Astrocyte of the cerebellum (primary cell): ENCODE data around the gene PARP15.
A peak's percentile ranks its signal among the peaks of the same experiment; 100 is the strongest.

Experiments used
- DNase-seq: peaks from one replicate; pipeline ENCODE4 v3.0.0-alpha.2; 2011; ENCODE audit warnings: low read depth
- H3K4me3 ChIP-seq: 2 replicates; pipeline ENCODE4 v1.5.1; 2011; ENCODE audit warnings: mild to moderate bottlenecking, low read depth, low read length, moderate library complexity
- in situ Hi-C: cut with HindIII; loops from 2 replicates; pipeline ENCODE4 v1.10.0; 2017; ENCODE audit warnings: low sequenced_read_pairs
- TF ChIP-seq, protein P1 (sequence below): IDR thresholded peaks from 2 replicates; pipeline ENCODE4 v1.5.1; 2012; ENCODE audit warnings: low read length, low read depth, moderate library complexity, mild to moderate bottlenecking; ENCODE audit errors: missing control alignments

Gene PARP15

DNA sequence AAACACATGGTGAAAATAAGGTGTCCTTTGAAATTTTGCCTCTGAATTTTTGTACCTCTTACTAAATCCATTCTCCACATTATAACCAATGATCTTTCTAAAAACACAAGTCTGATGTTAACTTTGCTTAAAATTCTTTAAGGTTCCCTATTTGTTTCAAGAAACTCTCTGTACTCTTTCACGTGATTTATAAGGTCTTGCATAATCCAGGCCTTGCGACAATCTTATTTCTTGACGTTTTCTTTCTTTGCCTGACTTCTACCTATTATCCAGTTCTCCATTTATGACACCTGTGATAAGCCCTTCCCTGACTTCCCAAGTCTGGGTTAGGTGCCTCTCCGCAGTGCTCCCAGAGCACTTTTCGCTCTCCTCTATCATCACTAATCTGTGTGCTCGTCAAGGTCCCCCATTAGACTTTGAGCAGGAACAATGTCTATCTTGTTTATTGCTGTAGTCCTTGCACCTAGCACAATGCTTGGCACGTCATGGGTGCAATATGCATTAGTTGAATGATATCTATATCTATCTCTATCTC lies 38.4 kb upstream of the PARP15 start:
- TF ChIP-seq, protein P1, sequence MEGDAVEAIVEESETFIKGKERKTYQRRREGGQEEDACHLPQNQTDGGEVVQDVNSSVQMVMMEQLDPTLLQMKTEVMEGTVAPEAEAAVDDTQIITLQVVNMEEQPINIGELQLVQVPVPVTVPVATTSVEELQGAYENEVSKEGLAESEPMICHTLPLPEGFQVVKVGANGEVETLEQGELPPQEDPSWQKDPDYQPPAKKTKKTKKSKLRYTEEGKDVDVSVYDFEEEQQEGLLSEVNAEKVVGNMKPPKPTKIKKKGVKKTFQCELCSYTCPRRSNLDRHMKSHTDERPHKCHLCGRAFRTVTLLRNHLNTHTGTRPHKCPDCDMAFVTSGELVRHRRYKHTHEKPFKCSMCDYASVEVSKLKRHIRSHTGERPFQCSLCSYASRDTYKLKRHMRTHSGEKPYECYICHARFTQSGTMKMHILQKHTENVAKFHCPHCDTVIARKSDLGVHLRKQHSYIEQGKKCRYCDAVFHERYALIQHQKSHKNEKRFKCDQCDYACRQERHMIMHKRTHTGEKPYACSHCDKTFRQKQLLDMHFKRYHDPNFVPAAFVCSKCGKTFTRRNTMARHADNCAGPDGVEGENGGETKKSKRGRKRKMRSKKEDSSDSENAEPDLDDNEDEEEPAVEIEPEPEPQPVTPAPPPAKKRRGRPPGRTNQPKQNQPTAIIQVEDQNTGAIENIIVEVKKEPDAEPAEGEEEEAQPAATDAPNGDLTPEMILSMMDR: no peak
- in situ Hi-C loops: no loop called here
- H3K4me3 ChIP-seq: no peak overlapping the region
- no peak for DNase-seq

DNA sequence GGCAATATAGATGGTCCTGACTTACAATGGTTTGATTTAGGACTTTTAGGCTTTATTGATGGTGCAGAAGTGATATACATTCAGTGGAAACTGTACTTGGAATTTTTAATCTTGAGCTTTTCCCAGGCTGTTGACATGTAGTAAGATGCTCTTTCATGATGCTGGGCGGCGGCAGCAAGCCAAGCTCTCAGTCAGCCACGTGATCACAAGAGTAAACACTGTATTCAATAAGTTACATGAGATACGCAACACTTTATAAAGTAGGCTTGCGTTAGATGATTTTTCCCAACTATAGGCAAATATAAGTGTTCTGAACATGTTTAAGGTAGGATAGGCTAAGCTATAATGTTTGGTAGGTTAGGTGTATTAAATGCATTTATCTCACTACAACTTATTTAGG lies 31.3 kb upstream of the PARP15 start:
- TF ChIP-seq, protein P1: no peak
- in situ Hi-C loops: no loop called here
- no peak overlapping the region for H3K4me3 ChIP-seq
- DNase-seq: no peak

DNA sequence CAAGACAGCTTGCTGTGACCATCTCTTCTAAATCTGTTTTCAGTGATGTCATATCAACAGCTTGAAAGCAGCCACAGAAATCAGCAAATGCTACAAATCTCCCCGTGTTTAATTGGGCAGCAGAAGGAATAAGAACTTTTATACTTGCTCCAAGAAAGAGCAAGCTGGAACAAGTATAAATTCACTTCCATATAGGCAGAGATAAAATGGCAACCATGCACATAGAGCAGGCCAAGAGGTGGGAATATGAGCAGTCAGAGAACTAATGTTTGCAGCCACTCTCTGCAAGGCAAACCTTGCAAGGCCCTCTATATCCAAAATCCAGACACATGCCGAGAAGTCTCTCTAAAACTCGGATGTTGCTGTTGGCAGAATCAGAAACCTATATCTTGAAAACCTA lies 29.4 kb upstream of the PARP15 start:
- in situ Hi-C loops: no loop called here
- H3K4me3 ChIP-seq: no peak overlapping the region
- TF ChIP-seq, protein P1: no peak
- DNase-seq: no peak

DNA sequence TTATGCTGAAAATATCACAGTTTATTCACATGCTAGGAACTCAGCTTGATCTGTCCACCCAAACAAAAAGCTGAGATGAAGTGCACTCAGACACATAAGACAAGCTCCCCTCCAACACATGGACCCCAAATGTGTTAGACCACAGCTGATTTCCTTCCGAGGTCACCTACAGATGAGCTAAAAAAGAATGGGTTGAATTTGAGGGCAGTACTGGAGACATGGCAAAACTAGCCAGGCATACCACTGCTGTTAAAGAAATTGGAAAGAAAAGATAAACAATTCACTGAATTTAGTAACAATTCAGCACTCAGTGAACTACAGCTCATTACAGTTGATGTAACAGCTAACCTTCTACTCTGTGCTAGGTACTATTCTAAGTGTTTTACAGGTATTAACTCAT lies 28.8 kb upstream of the PARP15 start:
- H3K4me3 ChIP-seq: no peak overlapping the region
- in situ Hi-C loops: no loop called here
- no peak for DNase-seq
- TF ChIP-seq, protein P1: no peak

DNA sequence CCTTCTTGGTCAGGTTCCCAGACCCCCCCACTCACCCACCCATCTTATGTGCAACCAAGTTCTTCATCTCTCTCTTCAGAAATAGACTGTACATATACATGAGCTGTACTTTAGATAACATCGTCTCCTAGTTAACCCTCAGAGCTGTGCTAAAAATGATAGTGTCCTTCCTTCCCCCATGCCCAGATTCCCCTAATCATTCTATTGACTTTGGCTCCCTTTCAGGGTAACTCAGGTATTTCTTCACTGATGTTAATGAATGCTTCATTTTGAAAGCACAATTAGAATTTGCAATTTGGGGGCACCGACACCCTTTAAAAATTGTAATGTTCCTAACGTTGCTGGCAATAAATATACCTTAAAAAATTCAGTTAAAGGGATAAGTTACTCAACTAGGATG lies 24.3 kb upstream of the PARP15 start:
- H3K4me3 ChIP-seq: no peak overlapping the region
- TF ChIP-seq, protein P1: no peak
- in situ Hi-C loops: no loop called here
- no peak for DNase-seq

DNA sequence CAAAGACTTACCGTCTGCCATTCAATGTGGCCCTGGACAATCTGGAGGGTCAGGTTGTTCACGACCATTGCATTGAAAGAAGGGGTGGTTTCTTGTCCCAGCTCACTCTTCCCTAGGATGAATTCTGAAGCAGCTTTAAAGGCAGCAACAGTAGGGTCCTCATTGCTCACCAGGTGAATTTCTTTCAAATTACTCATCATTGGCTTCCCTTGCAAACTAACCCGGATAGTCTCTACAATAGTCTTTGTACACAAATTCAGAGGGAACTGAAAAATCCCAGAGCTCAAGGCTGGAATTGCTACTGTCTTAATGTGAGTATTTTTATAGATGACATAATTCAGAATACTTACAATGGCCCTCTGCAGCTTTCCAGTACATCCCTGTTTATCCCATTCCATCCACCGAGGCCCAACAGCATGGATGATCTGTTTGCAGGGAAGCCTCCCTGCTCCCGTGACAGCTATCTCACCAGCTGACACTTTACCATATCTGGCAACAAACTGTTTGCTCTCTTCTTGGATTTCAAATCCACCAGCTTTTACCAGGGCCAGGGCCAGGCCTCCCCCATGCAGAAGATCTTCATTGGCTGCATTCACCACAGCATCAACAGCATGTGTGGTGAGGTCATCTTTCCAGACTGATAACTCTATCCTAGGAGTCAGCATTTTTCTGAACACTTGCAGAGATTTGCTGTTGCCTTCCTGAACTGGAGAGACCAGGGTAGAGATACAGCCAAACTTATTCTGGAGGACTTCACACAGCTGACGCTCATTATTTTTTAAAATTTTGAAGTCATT lies 22.0 kb upstream of the PARP15 start:
- in situ Hi-C loops: no loop called here
- TF ChIP-seq, protein P1: no peak
- DNase-seq: peak; percentile 23
- H3K4me3 ChIP-seq: no peak overlapping the region
